Measurements from ENCODE around the gene PKN1. TPM values are rescaled to one million over a fixed set of nuclear protein-coding genes. Genes with fewer than 3 reads are reported as not detected.
A peak's percentile ranks its signal among the peaks of the same experiment; 100 is the strongest.

Gene PKN1
- total and polyA plus RNA-seq, 2 donors (not counting 1 experiment from before 2014, with no cell fraction given), result 114 to 171 TPM

- Mint-ChIP-seq H3K4me1 (peaks cover 14% of the 10 kb centered on the region), H3K9me3 (ENCODE audit: insufficient read depth) (no peaks in the 10 kb centered on the region), H3K27ac (peak overlapping the region; percentile 78), H3K27me3 (no peaks in the 10 kb centered on the region), H3K4me3 (peak overlapping the region; percentile 86)
- H3K4me3 ChIP-seq (ENCODE audit: control extremely low read depth in 1 of 5, extremely low read depth in 1 of 5, insufficient read depth in 1 of 5, low read depth in 2 of 5, low read length in 4 of 5), result peak overlapping the region in 4 of 5 experiments; percentile 62 to 69 (median 62)
- no peaks in the 10 kb centered on the region for H3K36me3 ChIP-seq (replicated peaks in 1 of 2; ENCODE audit: control extremely low read depth in 1 of 2, control insufficient read depth in 1 of 2, extremely low read depth in 1 of 2, insufficient read depth in 2 of 2, low read length in 1 of 2)
- intact Hi-C loops (cut with micrococcal nuclease), result loop anchor here (1.0 kb wide), 1 partner anchor 23 kb away; the partner anchor contains the start of gene DNAJB1
- TF ChIP-seq, protein P1, sequence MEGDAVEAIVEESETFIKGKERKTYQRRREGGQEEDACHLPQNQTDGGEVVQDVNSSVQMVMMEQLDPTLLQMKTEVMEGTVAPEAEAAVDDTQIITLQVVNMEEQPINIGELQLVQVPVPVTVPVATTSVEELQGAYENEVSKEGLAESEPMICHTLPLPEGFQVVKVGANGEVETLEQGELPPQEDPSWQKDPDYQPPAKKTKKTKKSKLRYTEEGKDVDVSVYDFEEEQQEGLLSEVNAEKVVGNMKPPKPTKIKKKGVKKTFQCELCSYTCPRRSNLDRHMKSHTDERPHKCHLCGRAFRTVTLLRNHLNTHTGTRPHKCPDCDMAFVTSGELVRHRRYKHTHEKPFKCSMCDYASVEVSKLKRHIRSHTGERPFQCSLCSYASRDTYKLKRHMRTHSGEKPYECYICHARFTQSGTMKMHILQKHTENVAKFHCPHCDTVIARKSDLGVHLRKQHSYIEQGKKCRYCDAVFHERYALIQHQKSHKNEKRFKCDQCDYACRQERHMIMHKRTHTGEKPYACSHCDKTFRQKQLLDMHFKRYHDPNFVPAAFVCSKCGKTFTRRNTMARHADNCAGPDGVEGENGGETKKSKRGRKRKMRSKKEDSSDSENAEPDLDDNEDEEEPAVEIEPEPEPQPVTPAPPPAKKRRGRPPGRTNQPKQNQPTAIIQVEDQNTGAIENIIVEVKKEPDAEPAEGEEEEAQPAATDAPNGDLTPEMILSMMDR (IDR thresholded peaks at IDR 0.05), result no peak
- TF ChIP-seq EZH2 (IDR thresholded peaks at IDR 0.05; ENCODE audit: borderline replicate concordance, insufficient read depth, low read depth, low read length, poor library complexity, severe bottlenecking), result no peak
- H4K20me1 ChIP-seq (ENCODE audit: control insufficient read depth, insufficient read depth, low read length, poor library complexity, severe bottlenecking), result no peaks in the 10 kb centered on the region
- peaks cover 0 to 4% (median 0%) of the 10 kb centered on the region in 3 donors for H3K9me3 ChIP-seq (ENCODE audit: control extremely low read depth in 1 of 3, control insufficient read depth in 2 of 3, insufficient read depth in 1 of 3, low read length in 2 of 3)
- DNase-seq, result no peak
- H3K4me1 ChIP-seq (ENCODE audit: control insufficient read depth in 2 of 2, insufficient read depth in 2 of 2, low read length in 2 of 2), result peaks cover 6 to 16% of the 10 kb centered on the region in 2 donors
- WGBS (ENCODE audit: insufficient coverage), result under 1% methylated on average over 19 of the region's 28 CpGs
- no peak for ATAC-seq (ENCODE audit: low read depth)
- H3K79me2 ChIP-seq (ENCODE audit: control insufficient read depth, insufficient read depth, low read length), result no peaks in the 10 kb centered on the region
- H3K4me2 ChIP-seq (replicated peaks; ENCODE audit: low read depth, low read length, poor library complexity, severe bottlenecking), result peak overlapping the region; percentile 90
- POLR2A ChIA-PET, result interaction anchor here (0.5 to 1.4 kb wide), 3 partner anchors 14 to 549 kb away, joined by 3 to 6 read pairs (median 4); no protein-coding TSS in a partner anchor
- H3K27ac ChIP-seq (ENCODE audit: low read length in 2 of 2), result peak overlapping the region in 1 of 2 donors; percentile 19
- peak overlapping the region; percentile 70 for H3K9ac ChIP-seq (ENCODE audit: low read length)
- H3K27me3 ChIP-seq (replicated peaks in 1 of 4; ENCODE audit: control extremely low read depth in 1 of 4, control insufficient read depth in 3 of 4, insufficient read depth in 4 of 4, low read length in 3 of 4), result no peaks in the 10 kb centered on the region
- CTCF ChIA-PET, result interaction anchor here (0.6 to 2.4 kb wide), 6 partner anchors 9 to 1992 kb away, joined by 3 to 9 read pairs (median 4); no protein-coding TSS in a partner anchor
- H2AFZ ChIP-seq (ENCODE audit: insufficient read depth, low read depth, low read length, poor library complexity, severe bottlenecking), result peak overlapping the region; percentile 81
Measured at GRCh38 chr19:14495672-14496028, 62.5 kb downstream of the PKN1 start.

Measured in B cell (primary cell).